ENCODE measurements around the gene DYNAP.

GRCh38 chr18:54590945-54591344 lies at the start of gene DYNAP:
- TF ChIP-seq CTCF (IDR thresholded peaks at IDR 0.05), result no peak
- no peak for TF ChIP-seq POLR2AphosphoS5 (IDR thresholded peaks at IDR 0.05)
- TF ChIP-seq POLR2A (IDR thresholded peaks at IDR 0.05), result no peak

All from prostate gland (tissue), 2 donors.